Stimulated activated CD4-positive, alpha-beta T cell treated with anti-CD3 and anti-CD28 coated beads, Interleukin-1b, Interleukin-23, amount 100 ng/mL, for 1 hour (primary cell): ENCODE results near the gene TBCEL.
"Not testable (repeated sequence)": the region's sequence is repeated elsewhere in the genome, so short reads cannot be mapped to it uniquely, and the experiment has no call there.

Experiments used
- DNase-seq, 2 donors: peaks; one replicate each; pipeline ENCODE4 v3.0.0-alpha.2; 2020; ENCODE audit warnings: low read depth in 2 of 2

The TBCEL gene

GRCh38 chr11:121105481-121106195 is 81.7 kb downstream of the TBCEL start:
- no peak for DNase-seq

- DNase-seq: no peak
These were observed 82.9 kb downstream of the TBCEL start for GRCh38 chr11:121106812-121107211.

- no peak for DNase-seq
These were observed 84.5 kb downstream of the TBCEL start for GRCh38 chr11:121108413-121108812.

GRCh38 chr11:121109471-121109870 is 85.6 kb downstream of the TBCEL start:
- no peak for DNase-seq

GRCh38 chr11:121109916-121110586 is 86.1 kb downstream of the TBCEL start:
- DNase-seq: no peak

GRCh38 chr11:121110871-121111724 is 87.2 kb downstream of the TBCEL start:
- DNase-seq: no peak

- DNase-seq: no peak
These were observed 88.9 kb downstream of the TBCEL start for GRCh38 chr11:121112498-121113455.

- DNase-seq: no peak
These were observed 89.7 kb downstream of the TBCEL start for GRCh38 chr11:121113611-121114010.

- not testable (repeated sequence) for DNase-seq
These were observed 91.1 kb downstream of the TBCEL start for GRCh38 chr11:121115024-121115423.

GRCh38 chr11:121117788-121118187 is 93.9 kb downstream of the TBCEL start:
- no peak for DNase-seq

- no peak for DNase-seq
These were observed 95.5 kb downstream of the TBCEL start for GRCh38 chr11:121119440-121119839.

GRCh38 chr11:121122328-121122727 is 98.4 kb downstream of the TBCEL start:
- no peak for DNase-seq

GRCh38 chr11:121123496-121124069 is 99.7 kb downstream of the TBCEL start:
- no peak for DNase-seq

- DNase-seq: no peak
These were observed 103.9 kb downstream of the TBCEL start for GRCh38 chr11:121127809-121128208.

- no peak for DNase-seq
These were observed 105.7 kb downstream of the TBCEL start for GRCh38 chr11:121129362-121130340.

GRCh38 chr11:121131656-121132055 is 107.8 kb downstream of the TBCEL start:
- no peak for DNase-seq

GRCh38 chr11:121132211-121132976 is 108.5 kb downstream of the TBCEL start:
- no peak for DNase-seq

- no peak for DNase-seq
These were observed 110.9 kb downstream of the TBCEL start for GRCh38 chr11:121134741-121135312.

GRCh38 chr11:121137005-121137404 is 113.1 kb downstream of the TBCEL start:
- DNase-seq: no peak
